H1 (cell line): ENCODE measurements around the gene ANKRD34B. TPM values are rescaled to one million over a fixed set of nuclear protein-coding genes. Genes with fewer than 3 reads are reported as not detected.

ENCODE experiments used
- HDAC6 ChIP-seq: IDR thresholded peaks from one replicate; pipeline ENCODE4 v1.7.1; 2012; ENCODE audit warnings: low read depth, mild to moderate bottlenecking, inconsistent platforms, low read length, moderate library complexity
- NANOG ChIP-seq: IDR thresholded peaks from 2 replicates; pipeline ENCODE4 v1.6.1; 2011; ENCODE audit warnings: low read length, low read depth, mild to moderate bottlenecking, inconsistent platforms; ENCODE audit not compliant: insufficient read depth, poor library complexity, severe bottlenecking
- polyA plus RNA-seq, 7 experiments: library from polyadenylated mRNA; depleted of rRNA in 3 of 7; stranded (reverse) in 5 of 7; unstranded in 2 of 7; fragments of >200 nt in 5 of 7; fragments of 200-250 nt in 2 of 7; gene quantifications; 1 replicate in 5 of 7; 2 replicates in 1 of 7; 4 replicates in 1 of 7; pipeline versions ENCODE4 v1.2.1 to v1.2.3, GENCODE V29; 2011 to 2013; ENCODE audit warnings: missing spikeins in 2 of 7, mixed read lengths in 2 of 7
- total RNA-seq: library from RNA; stranded (reverse); fragmentation: NEBNext Ultra II Directional; extraction: Animal tissue kit (Norgen Biotek cat#: 25700); gene quantifications from 2 replicates; pipeline ENCODE4 v1.2.1, GENCODE V29; 2021

ANKRD34B gene
- total and polyA plus RNA-seq, 2 of the 8 experiments (the other 6 are each of a cell fraction or from before 2014, with no cell fraction given): 1.5 to 6.3 TPM

DNA sequence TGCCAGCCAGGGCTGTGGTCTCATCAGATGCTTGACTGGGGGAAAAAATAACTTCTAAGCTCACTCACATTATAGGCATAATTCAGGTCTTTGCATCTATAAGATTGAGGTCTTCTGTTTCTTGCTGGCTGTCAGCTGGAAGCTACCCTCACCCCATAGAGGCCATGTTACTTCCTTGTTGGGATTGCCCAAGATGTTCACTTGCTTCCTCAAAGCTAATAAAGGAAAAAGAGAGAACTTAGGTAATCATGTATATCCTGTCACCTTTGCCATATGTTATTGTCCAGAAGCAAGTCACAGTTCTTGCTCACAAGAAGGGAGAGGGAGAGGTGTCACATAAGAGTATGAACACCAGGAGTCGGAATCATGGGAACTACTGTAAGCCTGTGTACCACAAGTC lies 38.7 kb upstream of the ANKRD34B start (continued):
- TF ChIP-seq NANOG (no peak), HDAC6 (no peak)
